OCI-LY1 (cell line): Measurements from ENCODE around the gene DTX1.

Source experiments
- CTCF ChIP-seq: fragments of 200-600 bp; sonication (generic), shearing (Covaris generic); IDR thresholded peaks from 2 replicates; pipeline ENCODE4 v1.5.1; 2017; ENCODE audit warnings: mild to moderate bottlenecking, antibody characterized with exemption, low read length, moderate library complexity, mixed read lengths
- EZH2 ChIP-seq: fragments of 200-600 bp; sonication (generic), shearing (Covaris generic); IDR thresholded peaks from 2 replicates; pipeline ENCODE4 v1.8.0; 2017; ENCODE audit warnings: borderline replicate concordance, mixed run types, mild to moderate bottlenecking, antibody characterized with exemption, low read length, moderate library complexity, mixed read lengths

DNA sequence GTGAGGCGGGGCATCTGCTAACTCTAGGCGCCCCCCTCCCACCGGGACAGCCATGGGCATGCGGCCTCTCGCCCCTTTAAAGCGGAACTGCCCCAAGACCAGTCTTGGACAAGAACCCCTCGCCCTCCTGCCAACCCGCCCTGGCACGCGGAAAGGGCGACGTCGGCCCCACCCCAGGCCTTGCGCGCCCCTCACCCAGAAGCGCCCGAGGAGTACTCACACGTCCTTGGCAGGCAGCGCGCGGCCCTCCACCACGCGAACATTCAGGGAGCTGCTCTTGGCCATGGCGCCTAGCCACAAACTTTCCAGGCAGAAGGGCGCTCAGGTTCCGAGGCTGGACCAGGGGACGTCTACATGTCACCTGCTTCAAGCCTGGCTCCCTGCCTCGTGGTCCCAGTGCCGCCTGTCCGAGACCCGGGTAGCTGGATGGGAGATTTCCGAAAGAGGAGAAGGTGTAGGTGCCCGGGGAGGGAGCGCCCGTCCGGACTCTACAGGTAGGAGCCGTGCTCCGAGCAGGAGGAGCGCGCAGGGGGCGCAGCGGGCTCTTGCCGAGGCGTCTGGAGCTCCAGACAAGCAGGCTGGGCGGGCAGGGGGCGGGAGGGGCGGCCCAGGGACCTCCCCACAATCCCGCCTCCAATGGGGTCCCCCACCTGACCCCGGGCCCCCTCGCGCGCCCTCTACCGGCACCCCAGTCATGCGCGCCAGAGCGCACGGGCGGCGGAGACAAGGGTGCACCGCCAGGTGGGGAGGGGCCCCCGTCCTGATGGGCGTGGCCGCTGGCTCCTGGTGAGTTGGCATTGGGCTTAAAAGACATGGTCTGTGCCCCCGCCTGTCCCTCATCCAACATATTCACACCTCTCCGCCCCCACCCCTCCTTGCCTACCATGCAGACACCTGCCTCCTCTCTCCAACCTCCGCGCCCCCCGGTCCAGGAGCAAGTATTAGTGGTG lies 78.9 kb downstream of the DTX1 start, which contains the start of gene RASAL1:
- peak; percentile 65 for TF ChIP-seq CTCF
- no peak for TF ChIP-seq EZH2
